ENCODE results near the gene PRKAA2.

DNA sequence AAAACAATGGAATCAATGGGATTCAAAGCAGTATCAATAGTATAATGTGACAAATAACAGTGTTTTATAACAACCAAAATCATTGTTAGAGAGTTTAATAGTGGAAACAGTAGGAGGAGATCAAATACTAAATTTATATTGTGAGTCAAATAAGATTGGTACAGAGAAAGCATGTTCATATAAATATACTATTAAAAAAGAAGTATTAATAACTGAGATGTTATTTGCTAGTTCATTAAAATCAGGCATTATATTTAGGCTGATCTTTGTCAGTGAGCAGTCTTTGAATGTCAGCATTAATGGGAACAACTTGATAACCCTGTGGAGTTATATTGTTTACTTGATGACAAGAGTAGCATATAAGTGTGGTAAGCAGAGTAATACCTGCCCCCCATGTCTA, 30.6 kb downstream of the PRKAA2 start:
- TF ChIP-seq POLR2A (IDR thresholded peaks at IDR 0.05; ENCODE audit: low read length) = no peak
- TF ChIP-seq GATA1 (IDR thresholded peaks at IDR 0.05; ENCODE audit: low read depth, low read length) = no peak

Data from erythroblast (primary cell).